IPS-20b (cell line): ENCODE data around the gene AACS.
"Not testable (repeated sequence)": the region's sequence is repeated elsewhere in the genome, so short reads cannot be mapped to it uniquely, and the experiment has no call there.

Experiments
- H3K27ac ChIP-seq: one replicate; pipeline ENCODE4 v1.5.1; 2013; ENCODE audit warnings: low read length
- H3K27me3 ChIP-seq: 2 replicates; pipeline ENCODE4 v1.6.1; 2013; ENCODE audit warnings: mild to moderate bottlenecking, low read length, inconsistent platforms; ENCODE audit not compliant: insufficient read depth
- H3K36me3 ChIP-seq: 2 replicates; pipeline ENCODE4 v1.6.1; 2013; ENCODE audit warnings: low read depth, mild to moderate bottlenecking, inconsistent platforms, low read length, moderate library complexity; ENCODE audit not compliant: insufficient read depth
- H3K4me1 ChIP-seq: 2 replicates; pipeline ENCODE4 v1.6.1; 2013; ENCODE audit warnings: mild to moderate bottlenecking, control low read depth, inconsistent platforms, low read length, moderate library complexity; ENCODE audit not compliant: insufficient read depth
- H3K4me3 ChIP-seq: 2 replicates; pipeline ENCODE4 v1.5.1; 2013; ENCODE audit warnings: mild to moderate bottlenecking, low read length, inconsistent platforms
- H3K9ac ChIP-seq: 2 replicates; pipeline ENCODE4 v1.6.1; 2013; ENCODE audit warnings: low read depth, mild to moderate bottlenecking, inconsistent platforms, low read length, moderate library complexity
- H3K9me3 ChIP-seq: 2 replicates; pipeline ENCODE4 v1.6.1; 2013; ENCODE audit warnings: mild to moderate bottlenecking, low read depth, low read length, inconsistent platforms; ENCODE audit not compliant: insufficient read depth

Gene AACS

DNA sequence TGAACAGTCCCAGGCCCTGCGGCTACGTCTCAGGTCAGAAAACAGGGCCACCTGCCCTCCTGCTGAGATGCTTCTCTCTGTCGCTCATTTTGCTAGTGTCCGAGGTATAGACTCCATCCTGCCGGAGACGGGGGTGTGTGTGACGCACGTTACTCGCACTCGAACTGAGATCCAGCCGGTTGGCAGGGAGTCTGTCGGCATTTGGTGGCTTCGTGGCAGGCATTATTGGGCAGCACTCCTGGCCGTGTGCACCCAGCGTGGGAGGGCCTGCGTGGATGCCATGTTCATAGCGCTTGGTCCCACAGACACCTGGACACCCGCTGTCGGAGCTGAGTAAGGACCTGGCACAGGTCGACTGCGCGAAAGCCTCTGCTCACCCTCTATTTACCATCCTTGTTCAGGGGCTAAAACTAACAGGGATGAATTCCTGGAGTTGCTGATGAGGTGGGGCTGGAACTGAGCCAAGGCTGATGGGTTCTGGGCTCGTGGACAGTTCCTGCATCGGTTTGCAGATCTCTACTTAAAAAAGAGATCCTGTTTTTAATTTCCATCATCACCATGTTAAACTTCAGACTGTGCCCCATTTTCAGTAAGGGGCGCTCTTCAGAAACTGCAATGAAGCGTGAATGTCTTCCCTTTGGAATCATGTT is 28.6 kb downstream of the AACS start:
- Histone ChIP-seq H3K4me3 (no peak overlapping the region), H3K4me1 (no peaks in the 10 kb centered on the region), H3K9ac (no peak overlapping the region), H3K36me3 (peaks cover 55% of the 10 kb centered on the region), H3K27ac (no peak overlapping the region), H3K9me3 (no peaks in the 10 kb centered on the region), H3K27me3 (no peaks in the 10 kb centered on the region)

DNA sequence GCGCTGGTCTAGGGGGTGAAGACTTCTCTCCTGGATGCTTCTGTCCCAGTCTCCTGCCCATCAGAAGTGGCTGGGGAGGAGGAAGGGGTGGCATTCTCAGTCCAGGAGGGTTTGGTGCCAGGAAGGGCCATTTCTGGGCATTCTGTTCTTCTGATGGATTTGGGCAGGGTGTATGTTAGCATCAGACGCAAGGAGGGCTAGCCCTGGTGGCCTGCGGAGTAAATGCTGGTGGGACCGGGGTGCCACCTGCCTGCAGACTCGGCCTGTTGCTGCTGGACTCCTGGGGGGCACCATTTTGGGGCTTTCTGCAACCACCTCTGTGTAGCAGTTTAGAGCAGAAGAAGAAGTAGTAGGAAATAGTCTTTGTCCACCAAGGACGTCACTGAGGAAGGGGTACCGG is 31.7 kb downstream of the AACS start:
- Histone ChIP-seq H3K36me3 (peaks cover 25% of the 10 kb centered on the region), H3K9ac (no peak overlapping the region)

DNA sequence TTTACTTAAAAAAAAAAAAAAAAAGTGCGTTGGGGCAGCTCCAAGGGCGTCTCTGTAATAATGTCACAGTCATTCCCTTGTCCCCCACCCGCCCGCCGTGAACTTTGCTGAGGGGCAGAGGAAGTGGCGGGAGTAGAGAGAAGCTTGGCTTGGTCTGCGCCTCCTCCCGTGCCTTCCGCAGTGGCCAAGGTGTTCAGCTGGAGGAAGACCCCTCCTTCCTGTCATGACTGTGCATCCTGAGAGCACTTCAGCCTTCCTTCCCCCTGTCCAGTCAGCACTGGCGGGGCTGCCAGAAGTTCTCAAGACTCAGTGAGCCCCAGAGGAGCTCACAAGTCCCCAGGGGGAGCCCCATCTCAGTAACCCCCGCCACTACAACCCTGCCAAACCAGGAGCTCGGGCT is 32.2 kb downstream of the AACS start:
- no peaks in the 10 kb centered on the region for H3K27me3 ChIP-seq
- H3K4me3 ChIP-seq: no peak overlapping the region
- no peaks in the 10 kb centered on the region for H3K4me1 ChIP-seq
- H3K36me3 ChIP-seq: peaks cover 20% of the 10 kb centered on the region
- H3K9ac ChIP-seq: no peak overlapping the region
- no peak overlapping the region for H3K27ac ChIP-seq
- no peaks in the 10 kb centered on the region for H3K9me3 ChIP-seq

More for the DNA sequence above, 31.7 kb downstream of the AACS start:
- no peaks in the 10 kb centered on the region for H3K27me3 ChIP-seq
- H3K9me3 ChIP-seq: no peaks in the 10 kb centered on the region
- H3K4me1 ChIP-seq: no peaks in the 10 kb centered on the region
- no peak overlapping the region for H3K27ac ChIP-seq
- no peak overlapping the region for H3K4me3 ChIP-seq

DNA sequence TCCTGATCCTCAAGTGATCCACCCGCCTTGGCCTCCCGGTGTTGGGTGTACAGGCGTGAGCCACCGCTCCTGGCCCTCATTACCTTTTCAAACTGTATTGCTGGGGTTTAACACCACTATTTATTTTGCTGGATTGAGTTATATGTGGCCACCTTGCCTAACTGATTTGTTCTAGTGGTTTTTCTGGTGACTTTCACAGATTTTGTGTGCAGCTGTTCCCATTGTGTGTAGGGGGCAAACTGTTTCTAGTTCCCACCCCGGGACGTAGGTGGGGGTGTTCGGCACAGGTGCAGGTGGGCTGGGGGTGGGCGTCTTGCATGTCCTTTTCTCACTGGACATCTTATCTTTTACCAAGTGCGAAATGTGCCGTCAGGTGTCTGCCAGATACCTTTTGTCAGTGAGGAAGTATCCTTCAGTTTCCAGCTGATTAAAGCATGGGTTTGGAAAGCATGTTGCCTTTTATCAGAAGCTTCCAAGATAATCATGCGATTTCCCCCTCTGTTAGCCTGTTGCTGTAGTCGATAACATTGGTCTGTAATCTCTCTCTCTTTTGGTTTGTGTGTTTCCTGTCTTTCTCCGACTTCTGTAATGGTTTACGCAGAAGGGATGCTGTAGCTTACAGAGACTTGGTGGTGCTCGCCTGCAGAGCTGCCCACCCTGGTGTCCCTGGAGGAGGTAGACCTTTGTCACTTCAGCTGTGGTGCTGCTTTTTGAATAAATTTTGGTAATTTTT is 33.6 kb downstream of the AACS start:
- peaks cover 27% of the 10 kb centered on the region for H3K36me3 ChIP-seq
- no peaks in the 10 kb centered on the region for H3K27me3 ChIP-seq
- no peak overlapping the region for H3K4me3 ChIP-seq
- no peaks in the 10 kb centered on the region for H3K9me3 ChIP-seq
- H3K4me1 ChIP-seq: no peaks in the 10 kb centered on the region
- H3K27ac ChIP-seq: no peak overlapping the region
- no peak overlapping the region for H3K9ac ChIP-seq

DNA sequence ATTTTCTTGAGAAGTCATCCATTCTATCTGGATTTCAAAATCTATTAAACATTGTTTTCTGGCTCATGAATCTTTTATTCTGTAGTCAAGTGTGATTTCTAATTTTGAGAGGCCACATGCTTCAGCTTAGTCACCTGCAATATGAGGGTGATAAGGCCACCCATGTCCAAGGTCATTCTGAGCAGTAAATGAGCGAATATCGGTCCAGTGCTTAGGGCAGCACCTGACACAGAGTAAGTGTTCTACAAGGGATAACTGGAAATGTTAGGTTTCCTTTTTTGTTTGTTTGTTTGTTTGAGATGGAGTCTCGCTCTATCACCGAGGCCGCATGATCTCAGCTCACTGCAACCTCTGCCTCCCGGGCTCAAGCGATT is 34.2 kb downstream of the AACS start:
- peaks cover 26% of the 10 kb centered on the region for H3K36me3 ChIP-seq
- H3K4me3 ChIP-seq: no peak overlapping the region
- H3K9me3 ChIP-seq: no peaks in the 10 kb centered on the region
- H3K9ac ChIP-seq: no peak overlapping the region
- no peak overlapping the region for H3K27ac ChIP-seq
- H3K27me3 ChIP-seq: no peaks in the 10 kb centered on the region
- no peaks in the 10 kb centered on the region for H3K4me1 ChIP-seq

DNA sequence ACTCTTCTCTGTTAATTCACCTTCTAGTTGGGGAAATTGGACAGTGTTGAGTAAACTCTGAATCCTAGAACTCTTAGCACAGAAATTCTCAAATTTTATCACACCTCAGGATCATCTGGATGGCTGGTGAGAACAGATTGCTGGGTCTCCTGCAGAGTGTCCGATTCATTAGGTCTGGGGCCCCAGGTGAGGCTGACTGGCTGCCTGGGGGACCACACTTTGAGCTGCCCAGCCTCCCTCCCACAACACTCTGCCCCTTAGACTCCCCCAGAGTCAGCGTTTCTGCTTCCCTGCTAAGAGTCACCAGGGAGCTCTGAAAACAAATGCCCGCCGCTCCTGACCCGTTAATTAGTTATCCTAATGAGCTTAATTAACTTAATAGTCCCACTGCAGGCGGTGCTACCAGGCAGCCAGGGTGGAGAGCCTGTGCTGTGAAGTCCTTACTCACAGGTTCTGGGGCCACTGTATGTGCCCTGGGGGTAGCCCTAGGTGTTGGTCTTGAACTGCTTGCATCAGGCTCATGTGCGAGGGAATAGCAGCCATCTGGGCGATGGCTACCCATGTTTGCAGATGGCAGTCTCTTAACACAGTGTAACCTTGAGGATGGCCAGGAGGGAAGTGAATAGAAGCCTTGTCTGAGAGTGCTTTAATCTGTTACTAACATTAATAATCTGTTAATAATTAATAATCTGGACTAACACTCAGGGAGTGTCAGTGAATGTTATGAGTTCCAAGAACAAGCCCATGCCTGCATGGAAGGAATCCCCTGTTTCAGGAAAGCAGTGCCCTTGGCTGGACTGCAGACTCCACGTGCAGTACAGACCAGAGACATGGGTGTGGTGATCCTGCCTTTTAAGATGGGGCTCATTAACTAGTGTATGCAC is 35.6 kb downstream of the AACS start:
- Histone ChIP-seq H3K4me3 (no peak overlapping the region), H3K9ac (no peak overlapping the region), H3K36me3 (peaks cover 26% of the 10 kb centered on the region), H3K9me3 (no peaks in the 10 kb centered on the region), H3K4me1 (no peaks in the 10 kb centered on the region), H3K27me3 (no peaks in the 10 kb centered on the region), H3K27ac (no peak overlapping the region)

DNA sequence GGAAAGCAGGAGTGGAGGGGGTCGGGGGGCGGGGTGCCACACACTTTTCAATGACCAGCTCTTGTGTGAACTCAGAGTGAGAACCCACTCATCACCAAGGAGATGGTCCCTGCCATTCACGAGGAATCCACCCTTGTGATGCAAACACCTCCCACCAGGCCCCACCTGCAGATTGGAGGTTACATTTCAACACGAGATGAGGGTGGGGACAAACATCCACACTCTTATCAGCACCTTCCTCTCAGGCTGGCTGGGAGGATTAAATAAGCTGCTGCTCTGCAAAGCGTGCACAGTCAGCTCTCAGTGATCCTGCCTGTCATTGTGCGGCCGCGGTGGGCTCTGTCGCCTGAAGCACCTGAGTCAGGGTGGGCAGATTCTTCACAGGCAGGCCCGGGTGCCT is 39.7 kb downstream of the AACS start:
- H3K9me3 ChIP-seq: no peaks in the 10 kb centered on the region
- H3K27ac ChIP-seq: no peak overlapping the region
- no peak overlapping the region for H3K4me3 ChIP-seq
- H3K9ac ChIP-seq: no peak overlapping the region
- no peaks in the 10 kb centered on the region for H3K4me1 ChIP-seq
- no peaks in the 10 kb centered on the region for H3K27me3 ChIP-seq
- peaks cover 59% of the 10 kb centered on the region for H3K36me3 ChIP-seq

DNA sequence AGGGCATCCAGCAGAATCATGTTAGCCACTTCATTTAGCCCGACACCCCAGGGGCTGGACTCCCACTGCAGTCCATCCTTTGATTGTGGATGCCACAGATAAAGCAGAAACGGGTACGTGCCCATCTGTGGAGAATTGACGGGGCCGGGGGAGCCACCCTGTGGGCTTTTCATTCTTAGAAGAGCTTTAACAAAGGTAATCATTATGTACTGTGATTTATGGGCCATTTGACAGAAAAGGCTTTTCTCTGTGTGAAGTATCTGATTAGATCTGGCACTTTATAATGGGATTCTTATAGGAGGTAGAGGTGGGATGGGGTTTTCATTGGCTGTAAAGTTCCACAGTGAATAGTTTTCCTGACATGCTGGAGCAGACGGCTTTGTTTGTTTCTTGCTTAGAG is 40.4 kb downstream of the AACS start:
- H3K9me3 ChIP-seq: no peaks in the 10 kb centered on the region
- H3K27ac ChIP-seq: no peak overlapping the region
- no peaks in the 10 kb centered on the region for H3K4me1 ChIP-seq
- no peaks in the 10 kb centered on the region for H3K27me3 ChIP-seq
- no peak overlapping the region for H3K4me3 ChIP-seq
- H3K9ac ChIP-seq: no peak overlapping the region
- H3K36me3 ChIP-seq: peaks cover 64% of the 10 kb centered on the region

DNA sequence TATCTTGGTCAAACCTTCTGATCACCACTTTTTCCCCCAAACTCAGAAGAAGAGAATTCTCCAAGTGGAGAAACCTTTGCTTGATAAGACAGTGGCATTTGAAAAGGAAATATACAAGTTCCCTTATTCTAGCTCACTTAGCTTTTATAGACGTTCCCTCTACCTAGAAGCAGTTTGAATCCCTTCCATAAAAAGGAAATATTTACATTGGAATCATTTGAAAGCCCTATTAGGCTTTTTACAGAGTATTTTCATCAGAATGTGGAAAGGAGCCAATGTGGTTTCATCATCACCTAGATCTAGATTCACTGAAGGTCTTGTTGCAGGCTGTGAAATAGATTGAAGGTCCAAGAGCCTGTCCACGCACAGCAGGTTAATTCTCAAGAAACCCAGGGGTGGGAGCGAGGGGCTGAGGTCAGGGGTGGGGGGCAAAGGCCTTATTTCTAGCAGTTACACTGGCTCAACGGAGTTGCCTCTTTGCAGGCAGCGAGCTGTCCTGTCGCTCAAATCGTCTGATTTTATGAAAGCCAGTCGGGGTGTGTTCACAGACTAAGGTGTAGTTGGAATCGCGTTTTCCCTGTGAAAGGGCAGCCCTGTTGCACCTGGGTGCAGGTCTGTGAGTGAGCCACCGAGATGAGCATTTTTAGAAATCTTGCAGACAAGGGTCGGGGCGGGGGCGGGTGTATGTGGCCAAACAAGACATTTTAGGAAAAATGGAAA is 45.6 kb downstream of the AACS start:
- Histone ChIP-seq H3K4me1 (no peaks in the 10 kb centered on the region), H3K9ac (no peak overlapping the region), H3K9me3 (no peaks in the 10 kb centered on the region), H3K4me3 (no peak overlapping the region), H3K36me3 (peaks cover 62% of the 10 kb centered on the region), H3K27ac (no peak overlapping the region), H3K27me3 (no peaks in the 10 kb centered on the region)

DNA sequence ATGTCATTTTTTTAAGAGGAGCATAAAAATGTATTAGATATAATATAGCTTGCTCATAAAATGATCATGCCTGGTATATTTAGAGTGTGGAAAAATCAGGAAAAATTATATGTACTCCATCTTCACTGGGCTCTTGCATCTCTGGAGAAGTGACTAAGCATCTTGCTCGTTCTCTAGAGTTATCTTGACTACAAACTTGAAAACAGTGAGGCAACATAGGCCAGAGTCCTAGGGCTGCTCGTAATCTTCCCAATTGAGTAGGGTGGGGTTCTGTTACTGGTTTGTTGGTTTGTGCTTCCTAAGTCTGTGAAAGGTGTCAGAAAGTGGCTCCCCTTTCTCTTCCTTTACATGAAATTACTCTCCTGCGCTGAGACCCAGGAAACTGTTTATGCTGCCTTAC is 46.2 kb downstream of the AACS start:
- H3K4me3 ChIP-seq: no peak overlapping the region
- peaks cover 64% of the 10 kb centered on the region for H3K36me3 ChIP-seq
- no peaks in the 10 kb centered on the region for H3K9me3 ChIP-seq
- H3K27ac ChIP-seq: no peak overlapping the region
- H3K9ac ChIP-seq: no peak overlapping the region
- H3K4me1 ChIP-seq: no peaks in the 10 kb centered on the region
- H3K27me3 ChIP-seq: no peaks in the 10 kb centered on the region

DNA sequence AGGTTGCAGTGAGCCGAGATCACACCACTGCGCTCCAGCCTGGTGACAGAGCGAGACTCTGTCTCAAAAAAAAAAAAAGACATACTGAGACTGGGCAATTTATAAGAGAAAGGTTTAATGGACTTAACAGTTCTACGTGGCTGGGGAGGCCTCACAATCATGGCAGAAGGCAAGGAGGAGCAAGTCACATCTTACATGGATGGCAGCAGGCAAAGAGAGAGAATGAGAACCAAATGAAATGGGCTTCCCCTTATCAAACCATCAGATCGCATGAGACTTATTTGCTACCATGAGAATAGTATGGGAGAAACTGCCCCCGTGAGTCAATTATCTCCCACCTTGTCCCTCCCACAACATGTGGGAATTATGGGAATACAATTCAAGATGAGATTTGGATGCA is 47.4 kb downstream of the AACS start:
- H3K36me3 ChIP-seq: peaks cover 56% of the 10 kb centered on the region
- not testable (repeated sequence) for H3K27ac ChIP-seq, H3K9ac ChIP-seq, H3K4me1 ChIP-seq, H3K4me3 ChIP-seq, H3K9me3 ChIP-seq, H3K27me3 ChIP-seq
